ENCODE results near the gene RPN2. TPM values are rescaled to one million over a fixed set of nuclear protein-coding genes. Genes with fewer than 3 reads are reported as not detected.

Gene RPN2
- total RNA-seq, 1 experiment from 2014 or later, result 185 TPM

- Histone ChIP-seq H3K9me2 (ENCODE audit: insufficient read depth) (no peaks in the 10 kb centered on the region), H3K27ac (no peak overlapping the region), H4K20me1 (ENCODE audit: insufficient read depth) (no peaks in the 10 kb centered on the region; the same call in 1 of the 2 replicates), H2AFZ (no peak overlapping the region), H3F3A (ENCODE audit: insufficient read depth, low read depth) (no peaks in the 10 kb centered on the region), H3K36me3 (ENCODE audit: low read depth) (no peaks in the 10 kb centered on the region), H3K9me3 (ENCODE audit: insufficient read depth, low read depth) (no peaks in the 10 kb centered on the region), H3K27me3 (ENCODE audit: insufficient read depth, low read depth) (peaks cover 19% of the 10 kb centered on the region), H3K79me2 (ENCODE audit: low read depth) (no peaks in the 10 kb centered on the region), H3K4me1 (replicated peaks; ENCODE audit: insufficient read depth) (no peaks in the 10 kb centered on the region), H3K4me2 (no peak overlapping the region), H3K4me3 (no peak overlapping the region)
- intact Hi-C loops (cut with micrococcal nuclease; ENCODE audit: unreplicated experiment), result no loop called here
- CTCF ChIA-PET, result no interaction called here
- TF ChIP-seq CTCF (conservative IDR thresholded peaks at IDR 0.05), result no peak
- TF ChIP-seq EZH2 (IDR thresholded peaks at IDR 0.05; ENCODE audit: low read depth), result no peak
- no TSS peak for BruUV-seq (replicated peaks)
- no peak for DNase-seq
- POLR2A ChIA-PET (ENCODE audit: unreplicated experiment), result no interaction called here
These were observed 74.0 kb downstream of the RPN2 start for GRCh38 chr20:37253087-37253486.

DNA sequence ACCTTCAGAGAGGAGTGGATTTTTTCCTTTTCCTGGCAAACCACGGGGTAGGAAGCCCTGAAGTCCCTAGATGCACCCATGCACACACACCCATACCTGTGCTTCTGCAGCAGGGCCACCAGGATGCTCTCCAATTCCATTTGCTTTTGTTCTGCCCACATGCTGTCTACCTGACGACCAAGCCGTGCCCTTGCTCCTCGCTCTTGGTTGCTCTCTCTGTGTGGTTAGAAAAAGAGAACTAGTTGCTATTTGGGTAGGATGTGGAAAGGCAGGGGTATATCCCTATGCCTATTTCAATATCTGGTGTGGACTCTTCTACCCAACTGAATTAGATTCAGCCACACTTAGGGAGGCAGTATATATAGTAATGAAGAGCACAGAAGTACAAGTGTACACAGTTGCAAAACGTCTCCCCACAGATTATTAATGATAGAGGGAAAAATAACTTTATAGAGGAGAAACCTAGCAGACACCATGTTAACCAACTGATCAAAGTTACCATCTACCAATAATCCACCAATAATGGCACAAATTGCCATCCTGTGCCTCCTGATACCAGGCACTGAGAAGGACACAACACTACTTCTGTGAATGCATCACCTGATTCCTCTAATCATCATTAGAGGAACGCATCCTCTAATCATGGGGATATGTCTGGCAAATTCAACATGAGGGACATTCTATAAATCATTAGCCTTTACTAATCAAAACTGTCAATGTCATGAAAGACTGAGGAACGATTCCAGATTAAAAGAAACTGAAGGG, 75.2 kb downstream of the RPN2 start:
- TF ChIP-seq EZH2 (IDR thresholded peaks at IDR 0.05; ENCODE audit: low read depth) (no peak), CTCF (conservative IDR thresholded peaks at IDR 0.05) (no peak)
- no peak overlapping the region for H3K4me2 ChIP-seq
- no peaks in the 10 kb centered on the region for H3K4me1 ChIP-seq (replicated peaks; ENCODE audit: insufficient read depth)
- H2AFZ ChIP-seq, result no peak overlapping the region
- H3K36me3 ChIP-seq (ENCODE audit: low read depth), result no peaks in the 10 kb centered on the region
- H3K4me3 ChIP-seq, result no peak overlapping the region
- peaks cover 23% of the 10 kb centered on the region for H3K27me3 ChIP-seq (ENCODE audit: insufficient read depth, low read depth)
- H3K9me2 ChIP-seq (ENCODE audit: insufficient read depth), result no peaks in the 10 kb centered on the region
- no peaks in the 10 kb centered on the region for H3F3A ChIP-seq (ENCODE audit: insufficient read depth, low read depth)
- H3K79me2 ChIP-seq (ENCODE audit: low read depth), result no peaks in the 10 kb centered on the region
- intact Hi-C loops (cut with micrococcal nuclease; ENCODE audit: unreplicated experiment), result no loop called here
- ChIA-PET CTCF (no interaction called here), POLR2A (ENCODE audit: unreplicated experiment) (interaction anchor here (0.6 kb wide), 1 partner anchor 346 kb away, joined by 3 read pairs; no protein-coding TSS in a partner anchor)
- H3K9me3 ChIP-seq (ENCODE audit: insufficient read depth, low read depth), result no peaks in the 10 kb centered on the region
- BruUV-seq (replicated peaks), result no TSS peak
- no peak for DNase-seq
- H4K20me1 ChIP-seq (ENCODE audit: insufficient read depth), result no peaks in the 10 kb centered on the region; the same call in 1 of the 2 replicates
- no peak overlapping the region for H3K27ac ChIP-seq

GRCh38 chr20:37256286-37256685, 77.2 kb downstream of the RPN2 start:
- Histone ChIP-seq H3K27ac (no peak overlapping the region), H3F3A (ENCODE audit: insufficient read depth, low read depth) (no peaks in the 10 kb centered on the region), H3K27me3 (ENCODE audit: insufficient read depth, low read depth) (peaks cover 42% of the 10 kb centered on the region), H3K36me3 (ENCODE audit: low read depth) (no peaks in the 10 kb centered on the region), H3K9me3 (ENCODE audit: insufficient read depth, low read depth) (no peaks in the 10 kb centered on the region), H3K4me1 (replicated peaks; ENCODE audit: insufficient read depth) (no peaks in the 10 kb centered on the region), H3K79me2 (ENCODE audit: low read depth) (no peaks in the 10 kb centered on the region), H3K4me2 (no peak overlapping the region), H3K4me3 (no peak overlapping the region), H4K20me1 (ENCODE audit: insufficient read depth) (no peaks in the 10 kb centered on the region; the same call in 1 of the 2 replicates), H2AFZ (no peak overlapping the region), H3K9me2 (ENCODE audit: insufficient read depth) (no peaks in the 10 kb centered on the region)
- POLR2A ChIA-PET (ENCODE audit: unreplicated experiment), result no interaction called here
- no peak for DNase-seq
- no TSS peak for BruUV-seq (replicated peaks)
- no peak for TF ChIP-seq EZH2 (IDR thresholded peaks at IDR 0.05; ENCODE audit: low read depth)
- intact Hi-C loops (cut with micrococcal nuclease; ENCODE audit: unreplicated experiment), result no loop called here
- CTCF ChIA-PET, result no interaction called here
